Amygdala (tissue), 56 donors: ENCODE measurements around the gene RPL26.
A peak's percentile ranks its signal among the peaks of the same experiment; 100 is the strongest.

Experiments
- DNase-seq, 56 donors: peaks; one replicate each; lab custom pipeline; 2025; lab: John Stamatoyannopoulos, UW

The RPL26 gene

GRCh38 chr17:8332688-8333087 lies 50.3 kb downstream of the RPL26 start:
- DNase-seq = peak in 6 of 56 donors; percentile 6 to 26 (median 14)

DNA sequence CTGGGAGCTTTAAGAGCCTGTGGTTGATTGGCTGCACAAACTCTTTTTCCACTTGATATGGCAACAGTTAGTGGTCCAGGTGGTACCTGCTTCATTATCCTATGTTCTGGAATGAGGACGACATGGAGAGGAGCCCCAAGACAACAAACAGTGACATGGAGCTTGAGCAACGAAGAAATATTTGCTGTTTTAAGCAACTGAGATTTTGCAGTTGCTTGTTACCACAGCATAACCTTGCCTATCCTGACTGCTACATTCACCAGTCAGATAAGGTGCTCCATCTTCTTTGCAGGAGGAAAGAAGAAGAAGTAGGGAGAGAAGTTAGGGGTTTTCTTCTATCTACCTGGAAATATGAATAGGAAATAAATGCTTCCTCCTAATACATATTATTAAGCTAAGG lies 50.9 kb downstream of the RPL26 start:
- no peak for DNase-seq
